K562 (cell line): ENCODE results near the gene YAP1. TPM values are rescaled to one million over a fixed set of nuclear protein-coding genes. Genes with fewer than 3 reads are reported as not detected.

Source experiments
- ATAC-seq: fragments of 200-7000 bp; cut with Tn5 transposase; 3 replicates; pipeline ENCODE4 v1.9.1; 2020; ENCODE audit warnings: moderate library complexity
- BruUV-seq: library from RNA; stranded (reverse); fragments of 400-500 nt; replicated peaks from 2 replicates; lab custom pipeline; 2021; lab: Mats Ljungman, UMichigan
- CTCF ChIA-PET: fragments of 300-600 bp; formaldehyde crosslinking; extraction: SDS; loops from one replicate; lab custom pipeline; 2021; ENCODE audit warnings: low intra/inter-chr PET ratio; lab: Yijun Ruan, JAX
- POLR2A ChIA-PET: fragments of 300-600, 350-650 bp; sonication (Branson Sonifier 250); formaldehyde crosslinking; extraction: SDS; loops from one replicate; lab custom pipeline; 2021; ENCODE audit warnings: antibody characterized with exemption, inconsistent platforms; lab: Yijun Ruan, JAX
- DNase-seq, 4 experiments: peaks; one replicate each; pipeline versions ENCODE4 v3.0.0 to v3.0.0-alpha.2; 2011 to 2018; ENCODE audit warnings: low spot score in 3 of 4, mixed read lengths in 3 of 4; ENCODE audit errors: extremely low read depth in 1 of 4
- FAIRE-seq: peaks from 2 replicates; lab custom pipeline; 2011; peaks lifted over from hg19 to GRCh38; lab: Jason Lieb, UNC
- H2AFZ ChIP-seq: 2 replicates; pipeline ENCODE4 v1.6.0; 2011; ENCODE audit warnings: low read depth, low read length, control low read depth, inconsistent platforms
- H3K27ac ChIP-seq: fragments of 200-600 bp; 3 replicates; pipeline ENCODE4 v1.8.0; 2011; ENCODE audit warnings: low read depth, mild to moderate bottlenecking, control low read depth, inconsistent platforms, low read length, moderate library complexity, mixed read lengths; ENCODE audit errors: extremely low read depth
- H3K27me3 ChIP-seq, 2 experiments: fragments of 300-600 bp in 1 of 2; 2 replicates in 1 of 2; 3 replicates in 1 of 2; pipeline versions ENCODE4 v1.6.0 to v1.8.0; 2011; ENCODE audit warnings: inconsistent platforms in 2 of 2, low read length in 2 of 2, mild to moderate bottlenecking in 1 of 2, mixed read lengths in 1 of 2, moderate library complexity in 1 of 2; ENCODE audit not compliant: control insufficient read depth in 2 of 2, insufficient read depth in 2 of 2
- H3K36me3 ChIP-seq: fragments of 300-600 bp; 3 replicates; pipeline ENCODE4 v1.8.0; 2011; ENCODE audit warnings: mild to moderate bottlenecking, low read length, inconsistent platforms; ENCODE audit not compliant: control insufficient read depth, insufficient read depth
- H3K4me1 ChIP-seq, 2 experiments: fragments of 200-600 bp in 1 of 2; replicated peaks in 1 of 2; 2 replicates in 1 of 2; 3 replicates in 1 of 2; pipeline versions ENCODE4 v1.5.1 to v1.8.0; 2011; ENCODE audit warnings: inconsistent platforms in 2 of 2, low read length in 2 of 2, mild to moderate bottlenecking in 1 of 2, mixed read lengths in 1 of 2, moderate library complexity in 1 of 2; ENCODE audit not compliant: control insufficient read depth in 2 of 2, insufficient read depth in 2 of 2
- H3K4me2 ChIP-seq: 2 replicates; pipeline ENCODE4 v1.6.1; 2011; ENCODE audit warnings: low read length, control low read depth, inconsistent platforms, mixed read lengths; ENCODE audit not compliant: insufficient read depth
- H3K4me3 ChIP-seq: fragments of 200-600 bp; sonication (generic), shearing (Covaris generic); 2 replicates; pipeline ENCODE4 v1.5.1; 2016; ENCODE audit warnings: control low read depth, inconsistent platforms
- H3K79me2 ChIP-seq: fragments of 200-600 bp; 3 replicates; pipeline ENCODE4 v1.8.0; 2011; ENCODE audit warnings: low read length, inconsistent platforms; ENCODE audit not compliant: control insufficient read depth, insufficient read depth
- H3K9ac ChIP-seq, 2 experiments: 2 replicates each; pipeline versions ENCODE4 v1.6.0 to v1.6.1; 2011; ENCODE audit warnings: low read depth in 2 of 2, low read length in 2 of 2, control low read depth in 1 of 2, inconsistent platforms in 1 of 2, mild to moderate bottlenecking in 1 of 2, mixed read lengths in 1 of 2; ENCODE audit not compliant: insufficient read depth in 1 of 2
- H3K9me1 ChIP-seq: one replicate; pipeline ENCODE4 v1.6.0; 2011; ENCODE audit warnings: inconsistent platforms, mild to moderate bottlenecking, low read length, moderate library complexity; ENCODE audit not compliant: control insufficient read depth, insufficient read depth
- H3K9me3 ChIP-seq: replicated peaks from 2 replicates; pipeline ENCODE4 v1.5.1; 2011; ENCODE audit warnings: low read depth, low read length, inconsistent platforms; ENCODE audit not compliant: control insufficient read depth, insufficient read depth
- H4K20me1 ChIP-seq: replicated peaks from 2 replicates; pipeline ENCODE4 v1.6.1; 2011; ENCODE audit warnings: low read length, inconsistent platforms, mixed read lengths; ENCODE audit not compliant: control insufficient read depth, insufficient read depth
- CHD2 ChIP-seq: IDR thresholded peaks from 2 replicates; pipeline ENCODE4 v1.6.1; 2011; ENCODE audit warnings: low read depth, low read length
- E2F3 ChIP-seq: fragments of 250-450 bp; sonication (Bioruptor Pico); IDR thresholded peaks from 2 replicates; pipeline ENCODE4 v1.4.0; 2020; ENCODE audit warnings: mild to moderate bottlenecking
- HDAC2 ChIP-seq: fragments of 450-650 bp; IDR thresholded peaks from 2 replicates; pipeline ENCODE4 v1.6.1; 2016; ENCODE audit warnings: mild to moderate bottlenecking
- HMBOX1 ChIP-seq: sonication (generic); IDR thresholded peaks from 2 replicates; pipeline ENCODE4 v1.6.1; 2016
- HNRNPUL1 ChIP-seq: fragments of 200-400 bp; formaldehyde crosslinking; IDR thresholded peaks from 2 replicates; pipeline ENCODE4 v1.6.1; 2017; ENCODE audit warnings: low read length
- MCM3 ChIP-seq: fragments of 450-650 bp; IDR thresholded peaks from 2 replicates; pipeline ENCODE4 v1.6.1; 2016
- PHF20 ChIP-seq: fragments of 450-650 bp; IDR thresholded peaks from 2 replicates; pipeline ENCODE4 v1.6.1; 2018; ENCODE audit not compliant: partially characterized antibody
- RAD51 ChIP-seq: fragments of 450-650 bp; IDR thresholded peaks from 2 replicates; pipeline ENCODE4 v1.7.1; 2016; ENCODE audit warnings: low read depth, mild to moderate bottlenecking, borderline replicate concordance
- SMAD1 ChIP-seq: fragments of 150-350 bp; IDR thresholded peaks from 2 replicates; pipeline ENCODE4 v1.6.1; 2014; ENCODE audit warnings: low read length, low read depth; ENCODE audit not compliant: partially characterized antibody
- TAF15 ChIP-seq: fragments of 200-400 bp; formaldehyde crosslinking; IDR thresholded peaks from 2 replicates; pipeline ENCODE4 v1.6.1; 2017; ENCODE audit warnings: mild to moderate bottlenecking, low read depth, low read length, moderate library complexity
- TAL1 ChIP-seq: fragments of 450-650 bp; IDR thresholded peaks from 2 replicates; pipeline ENCODE4 v1.6.1; 2016; ENCODE audit warnings: mild to moderate bottlenecking
- ZFPM2 ChIP-seq: fragments of 250-450 bp; sonication (Bioruptor Pico); IDR thresholded peaks from 2 replicates; pipeline ENCODE4 v1.5.1; 2022; ENCODE audit warnings: mild to moderate bottlenecking
- ZNF239 ChIP-seq: fragments of 250-450 bp; sonication (Bioruptor Pico); IDR thresholded peaks from 2 replicates; pipeline ENCODE4 v1.4.0; 2020; ENCODE audit warnings: mild to moderate bottlenecking
- WGBS: fragments of 100-300 bp; shearing (Covaris generic); methylation state at CpG from one replicate; pipeline ENCODE4 v1.1.6; 2016; ENCODE audit warnings: low coverage, mixed read lengths; ENCODE audit not compliant: insufficient coverage; ENCODE audit errors: missing lambda C conversion rate; 5-methylcytosine and 5-hydroxymethylcytosine counted together
- in situ Hi-C: fragments of 300-500 bp; cut with MboI; formaldehyde crosslinking; loops from 4 replicates; pipeline ENCODE4 v1.15.0; 2018; ENCODE audit warnings: inconsistent platforms, mixed read lengths
- intact Hi-C: fragments of 100-400 bp; cut with micrococcal nuclease; formaldehyde crosslinking; loops from 2 replicates; pipeline ENCODE4 v1.14.2; 2022
- polyA plus RNA-seq, 8 experiments: library from polyadenylated mRNA; depleted of rRNA in 4 of 8; stranded (reverse) in 5 of 8; unstranded in 3 of 8; fragments of >200 nt; fragmentation: Nextera tagmentation in 2 of 8; fragmentation: Illumina TruSeq in 1 of 8; extraction: Ambion mirVana in 2 of 8; extraction: Trizol in 1 of 8; gene quantifications; 2 replicates each; pipeline versions ENCODE4 v1.2.1 to v1.2.3, GENCODE V29; 2011 to 2014; ENCODE audit warnings: inconsistent platforms in 1 of 8, missing spikeins in 1 of 8
- total RNA-seq, 7 experiments: library from RNA; depleted of rRNA in 6 of 7; stranded (reverse); fragments of >200 nt in 6 of 7; fragmentation: Illumina TruSeq in 2 of 7; extraction: Trizol in 2 of 7; gene quantifications; 2 replicates each; pipeline versions ENCODE4 v1.2.1 to v1.2.3, GENCODE V29; 2011 to 2021; ENCODE audit warnings: low replicate concordance in 1 of 7
- TF ChIP-seq, protein P1 (sequence below): fragments of 450-650 bp; formaldehyde crosslinking; IDR thresholded peaks from 2 replicates; pipeline ENCODE4 v1.4.0; 2022; ENCODE audit warnings: missing genetic modification characterization
- TF ChIP-seq, protein P2 (sequence below), 2 experiments: fragments of 450-650 bp; formaldehyde crosslinking in 1 of 2; IDR thresholded peaks; 2 replicates each; pipeline versions ENCODE4 v1.4.0 to v1.6.1; 2014 to 2020; ENCODE audit warnings: mild to moderate bottlenecking in 2 of 2, borderline replicate concordance in 1 of 2, low read depth in 1 of 2

YAP1 gene
- total and polyA plus RNA-seq, 9 of the 15 experiments (the other 6 are each of a cell fraction or from before 2014, with no cell fraction given), result 0.18 TPM; not detected in 8

DNA sequence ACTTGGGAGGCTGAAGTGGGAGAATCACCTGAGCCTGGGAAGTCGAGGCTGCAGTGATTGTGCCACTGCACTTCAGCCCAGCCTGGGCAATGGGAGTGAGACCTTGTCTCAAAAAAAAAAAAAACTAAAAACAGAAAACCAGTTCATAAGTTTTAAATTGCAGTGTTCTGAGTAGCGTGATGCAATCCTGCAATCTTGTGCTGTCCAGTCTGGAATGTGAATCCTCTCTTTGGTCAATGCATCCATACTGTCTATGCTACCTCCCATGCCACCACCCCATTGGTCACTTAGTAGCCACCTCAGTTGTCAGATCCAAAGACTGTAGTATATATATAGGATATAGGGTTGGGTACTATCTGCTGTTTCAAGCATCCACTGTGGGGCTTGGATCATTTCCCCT lies 11.1 kb downstream of the YAP1 start:
- Histone ChIP-seq H3K4me1 (no peaks in the 10 kb centered on the region; a peak in 1 of 5 replicates), H4K20me1 (no peaks in the 10 kb centered on the region), H3K4me2 (no peak overlapping the region), H3K79me2 (no peaks in the 10 kb centered on the region), H2AFZ (no peak overlapping the region), H3K9ac (no peak overlapping the region), H3K36me3 (no peaks in the 10 kb centered on the region), H3K27ac (no peak overlapping the region), H3K4me3 (no peak overlapping the region), H3K9me3 (no peaks in the 10 kb centered on the region), H3K9me1 (no peaks in the 10 kb centered on the region), H3K27me3 (no peaks in the 10 kb centered on the region)
- no peak for DNase-seq
- intact Hi-C loops, result no loop called here
- in situ Hi-C loops, result no loop called here
- WGBS, result 6% methylated on average over 2 of the region's 2 CpGs
- no peak for ATAC-seq
- no TSS peak for BruUV-seq
- CTCF ChIA-PET, result no interaction called here
- no peak for TF ChIP-seq HNRNPUL1
- no peak for TF ChIP-seq HDAC2
- no peak for TF ChIP-seq RAD51
- TF ChIP-seq ZNF239, result no peak
- TF ChIP-seq, protein P1, sequence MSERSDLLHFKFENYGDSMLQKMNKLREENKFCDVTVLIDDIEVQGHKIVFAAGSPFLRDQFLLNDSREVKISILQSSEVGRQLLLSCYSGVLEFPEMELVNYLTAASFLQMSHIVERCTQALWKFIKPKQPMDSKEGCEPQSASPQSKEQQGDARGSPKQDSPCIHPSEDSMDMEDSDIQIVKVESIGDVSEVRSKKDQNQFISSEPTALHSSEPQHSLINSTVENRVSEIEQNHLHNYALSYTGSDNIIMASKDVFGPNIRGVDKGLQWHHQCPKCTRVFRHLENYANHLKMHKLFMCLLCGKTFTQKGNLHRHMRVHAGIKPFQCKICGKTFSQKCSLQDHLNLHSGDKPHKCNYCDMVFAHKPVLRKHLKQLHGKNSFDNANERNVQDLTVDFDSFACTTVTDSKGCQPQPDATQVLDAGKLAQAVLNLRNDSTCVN, result no peak
- no peak for TF ChIP-seq SMAD1
- TF ChIP-seq TAF15, result no peak
- TF ChIP-seq ZFPM2 (CRISPR knock-in tag), result no peak
- no peak for TF ChIP-seq TAL1
- no peak for TF ChIP-seq PHF20
- no peak for TF ChIP-seq MCM3
- no peak for TF ChIP-seq HMBOX1
- TF ChIP-seq CHD2, result no peak
- no peak for TF ChIP-seq E2F3
- TF ChIP-seq, protein P2, sequence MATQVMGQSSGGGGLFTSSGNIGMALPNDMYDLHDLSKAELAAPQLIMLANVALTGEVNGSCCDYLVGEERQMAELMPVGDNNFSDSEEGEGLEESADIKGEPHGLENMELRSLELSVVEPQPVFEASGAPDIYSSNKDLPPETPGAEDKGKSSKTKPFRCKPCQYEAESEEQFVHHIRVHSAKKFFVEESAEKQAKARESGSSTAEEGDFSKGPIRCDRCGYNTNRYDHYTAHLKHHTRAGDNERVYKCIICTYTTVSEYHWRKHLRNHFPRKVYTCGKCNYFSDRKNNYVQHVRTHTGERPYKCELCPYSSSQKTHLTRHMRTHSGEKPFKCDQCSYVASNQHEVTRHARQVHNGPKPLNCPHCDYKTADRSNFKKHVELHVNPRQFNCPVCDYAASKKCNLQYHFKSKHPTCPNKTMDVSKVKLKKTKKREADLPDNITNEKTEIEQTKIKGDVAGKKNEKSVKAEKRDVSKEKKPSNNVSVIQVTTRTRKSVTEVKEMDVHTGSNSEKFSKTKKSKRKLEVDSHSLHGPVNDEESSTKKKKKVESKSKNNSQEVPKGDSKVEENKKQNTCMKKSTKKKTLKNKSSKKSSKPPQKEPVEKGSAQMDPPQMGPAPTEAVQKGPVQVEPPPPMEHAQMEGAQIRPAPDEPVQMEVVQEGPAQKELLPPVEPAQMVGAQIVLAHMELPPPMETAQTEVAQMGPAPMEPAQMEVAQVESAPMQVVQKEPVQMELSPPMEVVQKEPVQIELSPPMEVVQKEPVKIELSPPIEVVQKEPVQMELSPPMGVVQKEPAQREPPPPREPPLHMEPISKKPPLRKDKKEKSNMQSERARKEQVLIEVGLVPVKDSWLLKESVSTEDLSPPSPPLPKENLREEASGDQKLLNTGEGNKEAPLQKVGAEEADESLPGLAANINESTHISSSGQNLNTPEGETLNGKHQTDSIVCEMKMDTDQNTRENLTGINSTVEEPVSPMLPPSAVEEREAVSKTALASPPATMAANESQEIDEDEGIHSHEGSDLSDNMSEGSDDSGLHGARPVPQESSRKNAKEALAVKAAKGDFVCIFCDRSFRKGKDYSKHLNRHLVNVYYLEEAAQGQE (IDR thresholded peaks at IDR 0.05; ENCODE audit: borderline replicate concordance), result no peak
- TF ChIP-seq, protein P2 (CRISPR knock-in tag; IDR thresholded peaks at IDR 0.05; ENCODE audit: low read depth), result no peak
- POLR2A ChIA-PET, result interaction anchor here (1.0 kb wide), 1 partner anchor 12 kb away, joined by 3 read pairs; no protein-coding TSS in a partner anchor
- FAIRE-seq, result no peak
